ENCODE results near the gene TMEM107.

Gene TMEM107

DNA sequence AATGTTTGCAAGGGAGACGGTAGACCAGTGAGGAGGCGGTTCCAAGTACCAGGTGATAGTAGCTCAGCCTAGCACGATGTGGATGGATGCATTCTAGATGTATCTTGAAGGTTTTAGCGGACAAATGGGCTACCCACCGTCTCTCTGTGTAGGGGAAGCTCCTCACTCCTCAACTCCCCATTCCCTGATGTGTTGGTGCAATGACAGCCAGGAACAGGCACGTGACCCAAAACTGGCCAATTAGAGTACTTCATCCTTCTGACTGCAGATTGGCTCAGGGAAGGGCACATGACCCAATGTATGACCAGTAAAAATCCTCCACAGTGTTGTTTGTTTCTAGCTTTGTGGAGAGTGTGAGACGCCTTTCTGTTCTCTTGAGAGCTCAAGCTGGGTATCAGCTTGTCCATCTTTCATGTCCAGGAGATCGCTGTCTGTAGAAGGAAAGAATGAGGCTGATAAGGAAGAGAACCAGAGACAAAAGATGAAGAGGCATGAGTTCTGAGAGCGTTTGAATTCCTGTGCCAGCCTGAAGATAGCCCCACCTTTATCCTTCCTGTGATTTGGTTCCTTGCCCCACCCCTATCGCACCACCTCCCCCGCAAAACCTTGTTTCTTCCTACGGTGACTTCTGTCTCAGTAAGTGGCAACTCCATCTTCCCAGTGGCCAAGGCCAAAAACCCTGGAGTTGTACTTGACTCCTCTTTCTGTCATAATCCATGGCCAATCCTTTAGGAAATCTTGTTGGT, 16.1 kb upstream of the TMEM107 start (continued):
- no peak for TF ChIP-seq BCL11A (tag by site-specific recombination; IDR thresholded peaks at IDR 0.05; ENCODE audit: low read depth)
- TF ChIP-seq ZFP37 (tag by site-specific recombination; IDR thresholded peaks at IDR 0.05) = 0 out of 2 replicates have a peak, but pooled peaks have one; percentile 30
- TF ChIP-seq ZNF2 (tag by site-specific recombination; IDR thresholded peaks at IDR 0.05) = 0 out of 2 replicates have a peak, but pooled peaks have one; percentile 39
- TF ChIP-seq, protein P1, sequence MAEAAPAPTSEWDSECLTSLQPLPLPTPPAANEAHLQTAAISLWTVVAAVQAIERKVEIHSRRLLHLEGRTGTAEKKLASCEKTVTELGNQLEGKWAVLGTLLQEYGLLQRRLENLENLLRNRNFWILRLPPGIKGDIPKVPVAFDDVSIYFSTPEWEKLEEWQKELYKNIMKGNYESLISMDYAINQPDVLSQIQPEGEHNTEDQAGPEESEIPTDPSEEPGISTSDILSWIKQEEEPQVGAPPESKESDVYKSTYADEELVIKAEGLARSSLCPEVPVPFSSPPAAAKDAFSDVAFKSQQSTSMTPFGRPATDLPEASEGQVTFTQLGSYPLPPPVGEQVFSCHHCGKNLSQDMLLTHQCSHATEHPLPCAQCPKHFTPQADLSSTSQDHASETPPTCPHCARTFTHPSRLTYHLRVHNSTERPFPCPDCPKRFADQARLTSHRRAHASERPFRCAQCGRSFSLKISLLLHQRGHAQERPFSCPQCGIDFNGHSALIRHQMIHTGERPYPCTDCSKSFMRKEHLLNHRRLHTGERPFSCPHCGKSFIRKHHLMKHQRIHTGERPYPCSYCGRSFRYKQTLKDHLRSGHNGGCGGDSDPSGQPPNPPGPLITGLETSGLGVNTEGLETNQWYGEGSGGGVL (tag by site-specific recombination; IDR thresholded peaks at IDR 0.05) = no peak
- TF ChIP-seq ZNF791 (tag by site-specific recombination; IDR thresholded peaks at IDR 0.05) = no peak
- peak; percentile 61; the same call in 1 of the 2 replicates for TF ChIP-seq ZNF10 (tag by site-specific recombination; IDR thresholded peaks at IDR 0.05)
- TF ChIP-seq ZIC2 (tag by site-specific recombination; IDR thresholded peaks at IDR 0.05) = no peak
- peak; percentile 82 for TF ChIP-seq ZBTB17 (tag by site-specific recombination; IDR thresholded peaks at IDR 0.05)
- peak; percentile 65; the same call in 1 of the 2 replicates for TF ChIP-seq ZNF501 (tag by site-specific recombination; IDR thresholded peaks at IDR 0.05)
- TF ChIP-seq, protein P2, sequence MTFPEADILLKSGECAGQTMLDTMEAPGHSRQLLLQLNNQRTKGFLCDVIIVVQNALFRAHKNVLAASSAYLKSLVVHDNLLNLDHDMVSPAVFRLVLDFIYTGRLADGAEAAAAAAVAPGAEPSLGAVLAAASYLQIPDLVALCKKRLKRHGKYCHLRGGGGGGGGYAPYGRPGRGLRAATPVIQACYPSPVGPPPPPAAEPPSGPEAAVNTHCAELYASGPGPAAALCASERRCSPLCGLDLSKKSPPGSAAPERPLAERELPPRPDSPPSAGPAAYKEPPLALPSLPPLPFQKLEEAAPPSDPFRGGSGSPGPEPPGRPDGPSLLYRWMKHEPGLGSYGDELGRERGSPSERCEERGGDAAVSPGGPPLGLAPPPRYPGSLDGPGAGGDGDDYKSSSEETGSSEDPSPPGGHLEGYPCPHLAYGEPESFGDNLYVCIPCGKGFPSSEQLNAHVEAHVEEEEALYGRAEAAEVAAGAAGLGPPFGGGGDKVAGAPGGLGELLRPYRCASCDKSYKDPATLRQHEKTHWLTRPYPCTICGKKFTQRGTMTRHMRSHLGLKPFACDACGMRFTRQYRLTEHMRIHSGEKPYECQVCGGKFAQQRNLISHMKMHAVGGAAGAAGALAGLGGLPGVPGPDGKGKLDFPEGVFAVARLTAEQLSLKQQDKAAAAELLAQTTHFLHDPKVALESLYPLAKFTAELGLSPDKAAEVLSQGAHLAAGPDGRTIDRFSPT (tag by site-specific recombination; IDR thresholded peaks at IDR 0.05) = no peak
- TF ChIP-seq, protein P3, sequence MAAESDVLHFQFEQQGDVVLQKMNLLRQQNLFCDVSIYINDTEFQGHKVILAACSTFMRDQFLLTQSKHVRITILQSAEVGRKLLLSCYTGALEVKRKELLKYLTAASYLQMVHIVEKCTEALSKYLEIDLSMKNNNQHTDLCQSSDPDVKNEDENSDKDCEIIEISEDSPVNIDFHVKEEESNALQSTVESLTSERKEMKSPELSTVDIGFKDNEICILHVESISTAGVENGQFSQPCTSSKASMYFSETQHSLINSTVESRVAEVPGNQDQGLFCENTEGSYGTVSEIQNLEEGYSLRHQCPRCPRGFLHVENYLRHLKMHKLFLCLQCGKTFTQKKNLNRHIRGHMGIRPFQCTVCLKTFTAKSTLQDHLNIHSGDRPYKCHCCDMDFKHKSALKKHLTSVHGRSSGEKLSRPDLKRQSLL (tag by site-specific recombination; IDR thresholded peaks at IDR 0.05) = no peak
- TF ChIP-seq ZNF549 (tag by site-specific recombination; IDR thresholded peaks at IDR 0.05) = no peak
- 0 out of 2 replicates have a peak, but pooled peaks have one; percentile 23 for TF ChIP-seq ZNF24 (tag by site-specific recombination; IDR thresholded peaks at IDR 0.05)
- TF ChIP-seq ZNF248 (tag by site-specific recombination; IDR thresholded peaks at IDR 0.05) = no peak
- no peak for TF ChIP-seq SETDB1 (IDR thresholded peaks at IDR 0.05; ENCODE audit: insufficient read length, low read length)
- TF ChIP-seq MYNN (tag by site-specific recombination; IDR thresholded peaks at IDR 0.05; ENCODE audit: borderline replicate concordance) = no peak
- peak; percentile 45 for TF ChIP-seq SP3 (tag by site-specific recombination; IDR thresholded peaks at IDR 0.05)
- TF ChIP-seq YY2 (tag by site-specific recombination; IDR thresholded peaks at IDR 0.05) = no peak
- no peak for TF ChIP-seq GLI4 (tag by site-specific recombination; IDR thresholded peaks at IDR 0.05)
- peak; percentile 48 for TF ChIP-seq ZNF629 (tag by site-specific recombination; IDR thresholded peaks at IDR 0.05)
- TF ChIP-seq ZNF274 (IDR thresholded peaks at IDR 0.05; ENCODE audit: low read length) = no peak
- no peak for TF ChIP-seq ZNF274 (tag by site-specific recombination; IDR thresholded peaks at IDR 0.05; ENCODE audit: borderline replicate concordance)
- no peak for TF ChIP-seq ZNF37A (tag by site-specific recombination; IDR thresholded peaks at IDR 0.05)
- peak; percentile 39; the same call in 1 of the 2 replicates for TF ChIP-seq WT1 (tag by site-specific recombination; IDR thresholded peaks at IDR 0.05)
- peak; percentile 38; the same call in 1 of the 2 replicates for TF ChIP-seq GLIS1 (tag by site-specific recombination; IDR thresholded peaks at IDR 0.05)
- TF ChIP-seq ZNF561 (tag by site-specific recombination; IDR thresholded peaks at IDR 0.05; ENCODE audit: borderline replicate concordance) = peak; percentile 90; the same call in 1 of the 2 replicates
- TF ChIP-seq ZNF426 (tag by site-specific recombination; IDR thresholded peaks at IDR 0.05) = no peak
- TF ChIP-seq TRIM28 (IDR thresholded peaks at IDR 0.05; ENCODE audit: borderline replicate concordance, low read length) = peak; percentile 48; the same call in 1 of the 2 replicates
- TF ChIP-seq ZNF155 (tag by site-specific recombination; IDR thresholded peaks at IDR 0.05) = no peak
- TF ChIP-seq ZNF133 (tag by site-specific recombination; IDR thresholded peaks at IDR 0.05) = no peak
- 0 out of 2 replicates have a peak, but pooled peaks have one; percentile 35 for TF ChIP-seq OSR2 (tag by site-specific recombination; IDR thresholded peaks at IDR 0.05)
- peak; percentile 71; the same call in 1 of the 2 replicates for TF ChIP-seq EGR2 (tag by site-specific recombination; IDR thresholded peaks at IDR 0.05; ENCODE audit: low read depth)
- peak; percentile 76 for TF ChIP-seq SP2 (tag by site-specific recombination; IDR thresholded peaks at IDR 0.05)
